Stromal cell of bone marrow (primary cell): ENCODE results near the gene B3GNT7.
"Not testable (repeated sequence)": the region's sequence is repeated elsewhere in the genome, so short reads cannot be mapped to it uniquely, and the experiment has no call there.

Experiments
- DNase-seq: peaks from one replicate; pipeline ENCODE4 v3.0.0-alpha.2; 2012; ENCODE audit warnings: low read depth

B3GNT7 gene

GRCh38 chr2:231400681-231401080 is 5.2 kb downstream of the B3GNT7 start:
- not testable (repeated sequence) for DNase-seq

GRCh38 chr2:231401101-231401500 is 5.6 kb downstream of the B3GNT7 start:
- DNase-seq: not testable (repeated sequence)

GRCh38 chr2:231403421-231404182 is 8.1 kb downstream of the B3GNT7 start:
- DNase-seq: not testable (repeated sequence)

GRCh38 chr2:231404183-231404578 is 8.7 kb downstream of the B3GNT7 start:
- not testable (repeated sequence) for DNase-seq

GRCh38 chr2:231405601-231406367 is 10.3 kb downstream of the B3GNT7 start:
- DNase-seq: not testable (repeated sequence)

- DNase-seq: not testable (repeated sequence)
These were observed 12.2 kb downstream of the B3GNT7 start for GRCh38 chr2:231407686-231408085.

GRCh38 chr2:231408304-231408703 is 12.8 kb downstream of the B3GNT7 start:
- DNase-seq: not testable (repeated sequence)

- no peak for DNase-seq
These were observed 14.3 kb downstream of the B3GNT7 start for GRCh38 chr2:231409776-231410175.

- DNase-seq: no peak
These were observed 14.9 kb downstream of the B3GNT7 start for GRCh38 chr2:231410293-231411004.

GRCh38 chr2:231411237-231411636 is 15.7 kb downstream of the B3GNT7 start:
- DNase-seq: no peak

- peak; percentile 49 for DNase-seq
These were observed 16.5 kb downstream of the B3GNT7 start for GRCh38 chr2:231411831-231412617.

- no peak for DNase-seq
These were observed 17.1 kb downstream of the B3GNT7 start for GRCh38 chr2:231412618-231412963.

GRCh38 chr2:231413456-231413855 is 17.9 kb downstream of the B3GNT7 start:
- no peak for DNase-seq

- DNase-seq: no peak
These were observed 18.5 kb downstream of the B3GNT7 start for GRCh38 chr2:231413921-231414476.

- DNase-seq: no peak
These were observed 19.5 kb downstream of the B3GNT7 start for GRCh38 chr2:231415029-231415428.

GRCh38 chr2:231418820-231419640 is 23.5 kb downstream of the B3GNT7 start:
- DNase-seq: no peak

- DNase-seq: no peak
These were observed 25.6 kb downstream of the B3GNT7 start for GRCh38 chr2:231421051-231421580.

- no peak for DNase-seq
These were observed 26.5 kb downstream of the B3GNT7 start for GRCh38 chr2:231422056-231422455.

GRCh38 chr2:231423176-231423575 is 27.7 kb downstream of the B3GNT7 start:
- no peak for DNase-seq

GRCh38 chr2:231425291-231425810 is 29.8 kb downstream of the B3GNT7 start:
- DNase-seq: no peak
